T follicular helper cell (primary cell): ENCODE measurements around the gene HABP4.

Source experiments
- DNase-seq: peaks from one replicate; pipeline ENCODE4 v3.0.0-alpha.2; 2020; ENCODE audit warnings: low read depth

Gene HABP4

GRCh38 chr9:96523374-96523773 lies 73.4 kb downstream of the HABP4 start:
- DNase-seq: no peak

DNA sequence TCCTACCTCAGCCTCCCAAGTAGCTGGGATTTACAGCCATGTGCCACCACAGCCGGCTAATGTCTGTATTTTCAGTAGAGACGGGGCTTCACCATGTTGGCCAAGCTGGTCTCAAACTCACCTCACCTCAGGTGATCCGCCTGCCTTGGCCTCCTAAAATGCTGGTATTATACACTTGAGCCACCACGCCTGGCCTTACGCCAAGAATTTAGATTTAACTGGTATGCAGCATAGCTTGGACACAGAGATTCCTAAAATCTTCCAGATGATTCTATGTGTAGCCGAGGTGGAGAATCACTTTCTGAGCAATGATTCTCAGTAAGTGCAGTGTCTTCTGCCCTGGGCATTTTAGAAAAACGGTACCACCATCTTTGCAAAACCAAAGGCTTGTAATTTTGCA lies 74.1 kb downstream of the HABP4 start:
- no peak for DNase-seq

DNA sequence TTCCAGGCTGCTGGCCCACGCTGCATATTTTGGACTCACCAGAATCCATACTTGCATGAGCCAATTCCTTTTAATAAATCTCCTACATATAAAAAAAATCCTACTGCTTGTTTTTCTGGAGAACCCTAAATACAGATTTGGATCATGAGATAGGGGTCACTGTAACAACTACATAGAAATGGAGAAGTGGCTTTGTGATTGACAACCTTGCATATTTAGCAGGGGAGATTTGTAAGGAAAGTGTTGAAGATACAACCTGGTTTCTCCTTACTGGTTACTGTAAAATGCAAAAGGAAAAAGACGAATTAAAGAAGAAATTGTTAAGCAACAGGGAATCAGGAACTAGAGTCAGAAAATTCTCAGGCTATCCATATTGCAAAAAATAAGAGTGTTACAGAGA lies 74.8 kb downstream of the HABP4 start:
- DNase-seq: no peak

- no peak for DNase-seq
Observed at GRCh38 chr9:96532173-96532572, 82.2 kb downstream of the HABP4 start.

GRCh38 chr9:96540106-96540505 lies 90.1 kb downstream of the HABP4 start:
- no peak for DNase-seq
